Astrocyte (in vitro differentiated cells and primary cell): Measurements from ENCODE around the gene PARP9. TPM values are rescaled to one million over a fixed set of nuclear protein-coding genes. Genes with fewer than 3 reads are reported as not detected.
A peak's percentile ranks its signal among the peaks of the same experiment; 100 is the strongest.

ENCODE experiments used
- DNase-seq: peaks from one replicate; pipeline ENCODE4 v3.0.0-alpha.2; 2010; ENCODE audit warnings: low read depth
- FAIRE-seq: peaks from 2 replicates; lab custom pipeline; 2011; peaks lifted over from hg19 to GRCh38; lab: Jason Lieb, UNC
- H2AFZ ChIP-seq: 2 replicates; pipeline ENCODE4 v1.6.0; 2012; ENCODE audit warnings: low read depth, low read length, inconsistent platforms
- H3K27ac ChIP-seq: 2 replicates; pipeline ENCODE4 v1.5.1; 2011; ENCODE audit warnings: low read depth, low read length, inconsistent platforms
- H3K27me3 ChIP-seq: 2 replicates; pipeline ENCODE4 v1.6.0; 2011; ENCODE audit warnings: low read length, inconsistent platforms; ENCODE audit not compliant: insufficient read depth
- H3K36me3 ChIP-seq: 2 replicates; pipeline ENCODE4 v1.5.1; 2011; ENCODE audit warnings: low read length, inconsistent platforms; ENCODE audit not compliant: insufficient read depth
- H3K4me1 ChIP-seq: 2 replicates; pipeline ENCODE4 v1.5.1; 2011; ENCODE audit warnings: low read length, inconsistent platforms; ENCODE audit not compliant: insufficient read depth
- H3K4me2 ChIP-seq: 2 replicates; pipeline ENCODE4 v1.6.0; 2012; ENCODE audit warnings: low read length, inconsistent platforms
- H3K4me3 ChIP-seq: 2 replicates; pipeline ENCODE4 v1.5.1; 2011; ENCODE audit warnings: low read depth, mild to moderate bottlenecking, low read length, inconsistent platforms; ENCODE audit not compliant: insufficient read depth
- H3K79me2 ChIP-seq: 2 replicates; pipeline ENCODE4 v1.6.0; 2012; ENCODE audit warnings: mild to moderate bottlenecking, low read length, inconsistent platforms; ENCODE audit not compliant: insufficient read depth
- H3K9ac ChIP-seq: 2 replicates; pipeline ENCODE4 v1.6.0; 2012; ENCODE audit warnings: mild to moderate bottlenecking, low read length, inconsistent platforms
- H3K9me3 ChIP-seq: 2 replicates; pipeline ENCODE4 v1.5.1; 2012; ENCODE audit warnings: low read depth, mild to moderate bottlenecking, low read length, inconsistent platforms; ENCODE audit not compliant: insufficient read depth
- H4K20me1 ChIP-seq: 2 replicates; pipeline ENCODE4 v1.6.0; 2012; ENCODE audit warnings: low read length, inconsistent platforms; ENCODE audit not compliant: insufficient read depth
- H3K27ac Mint-ChIP-seq: one replicate; pipeline ENCODE4 v1.8.0; 2021; ENCODE audit warnings: mild to moderate bottlenecking, mixed read lengths; ENCODE audit not compliant: unreplicated experiment
- H3K27me3 Mint-ChIP-seq: one replicate; pipeline ENCODE4 v1.8.0; 2021; ENCODE audit warnings: low read depth, mixed read lengths; ENCODE audit not compliant: unreplicated experiment
- H3K36me3 Mint-ChIP-seq: one replicate; pipeline ENCODE4 v1.8.0; 2021; ENCODE audit warnings: low read depth, mixed read lengths; ENCODE audit not compliant: unreplicated experiment
- H3K4me1 Mint-ChIP-seq: one replicate; pipeline ENCODE4 v1.8.0; 2021; ENCODE audit warnings: low read depth, mixed read lengths; ENCODE audit not compliant: unreplicated experiment
- H3K4me3 Mint-ChIP-seq: one replicate; pipeline ENCODE4 v1.8.0; 2021; ENCODE audit warnings: mild to moderate bottlenecking, moderate library complexity, mixed read lengths; ENCODE audit not compliant: unreplicated experiment
- H3K9me3 Mint-ChIP-seq: one replicate; pipeline ENCODE4 v1.8.0; 2021; ENCODE audit warnings: mild to moderate bottlenecking, mixed read lengths; ENCODE audit not compliant: unreplicated experiment
- EZH2 ChIP-seq: IDR thresholded peaks from 2 replicates; pipeline ENCODE4 v1.6.1; 2012; ENCODE audit warnings: mild to moderate bottlenecking, low read length, inconsistent platforms; ENCODE audit not compliant: insufficient read depth
- total RNA-seq: library from RNA; stranded (reverse); gene quantifications from 2 replicates; pipeline ENCODE4 v1.2.1, GENCODE V29; 2021
- TF ChIP-seq, protein P1 (sequence below): IDR thresholded peaks from 2 replicates; pipeline ENCODE4 v1.5.1; 2011; ENCODE audit warnings: low read depth, mild to moderate bottlenecking, inconsistent platforms, low read length, moderate library complexity; ENCODE audit not compliant: insufficient read depth

The PARP9 gene
- total RNA-seq, 1 donor from 2014 or later, result 74.1 TPM

DNA sequence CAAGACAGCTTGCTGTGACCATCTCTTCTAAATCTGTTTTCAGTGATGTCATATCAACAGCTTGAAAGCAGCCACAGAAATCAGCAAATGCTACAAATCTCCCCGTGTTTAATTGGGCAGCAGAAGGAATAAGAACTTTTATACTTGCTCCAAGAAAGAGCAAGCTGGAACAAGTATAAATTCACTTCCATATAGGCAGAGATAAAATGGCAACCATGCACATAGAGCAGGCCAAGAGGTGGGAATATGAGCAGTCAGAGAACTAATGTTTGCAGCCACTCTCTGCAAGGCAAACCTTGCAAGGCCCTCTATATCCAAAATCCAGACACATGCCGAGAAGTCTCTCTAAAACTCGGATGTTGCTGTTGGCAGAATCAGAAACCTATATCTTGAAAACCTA lies 16.0 kb downstream of the PARP9 start:
- no peak overlapping the region for H2AFZ ChIP-seq
- H3K4me1 Mint-ChIP-seq, result no peaks in the 10 kb centered on the region
- FAIRE-seq, result no peak
- H3K4me2 ChIP-seq, result no peak overlapping the region
- DNase-seq, result no peak
- H3K79me2 ChIP-seq, result no peaks in the 10 kb centered on the region
- no peaks in the 10 kb centered on the region for H3K27me3 ChIP-seq
- H3K4me1 ChIP-seq, result no peaks in the 10 kb centered on the region
- no peak overlapping the region for H3K4me3 ChIP-seq
- H3K27ac Mint-ChIP-seq, result peak overlapping the region; percentile 23
- H4K20me1 ChIP-seq, result no peaks in the 10 kb centered on the region
- no peaks in the 10 kb centered on the region for H3K9me3 Mint-ChIP-seq
- TF ChIP-seq, protein P1, sequence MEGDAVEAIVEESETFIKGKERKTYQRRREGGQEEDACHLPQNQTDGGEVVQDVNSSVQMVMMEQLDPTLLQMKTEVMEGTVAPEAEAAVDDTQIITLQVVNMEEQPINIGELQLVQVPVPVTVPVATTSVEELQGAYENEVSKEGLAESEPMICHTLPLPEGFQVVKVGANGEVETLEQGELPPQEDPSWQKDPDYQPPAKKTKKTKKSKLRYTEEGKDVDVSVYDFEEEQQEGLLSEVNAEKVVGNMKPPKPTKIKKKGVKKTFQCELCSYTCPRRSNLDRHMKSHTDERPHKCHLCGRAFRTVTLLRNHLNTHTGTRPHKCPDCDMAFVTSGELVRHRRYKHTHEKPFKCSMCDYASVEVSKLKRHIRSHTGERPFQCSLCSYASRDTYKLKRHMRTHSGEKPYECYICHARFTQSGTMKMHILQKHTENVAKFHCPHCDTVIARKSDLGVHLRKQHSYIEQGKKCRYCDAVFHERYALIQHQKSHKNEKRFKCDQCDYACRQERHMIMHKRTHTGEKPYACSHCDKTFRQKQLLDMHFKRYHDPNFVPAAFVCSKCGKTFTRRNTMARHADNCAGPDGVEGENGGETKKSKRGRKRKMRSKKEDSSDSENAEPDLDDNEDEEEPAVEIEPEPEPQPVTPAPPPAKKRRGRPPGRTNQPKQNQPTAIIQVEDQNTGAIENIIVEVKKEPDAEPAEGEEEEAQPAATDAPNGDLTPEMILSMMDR, result no peak
- no peak for TF ChIP-seq EZH2
- H3K27me3 Mint-ChIP-seq, result no peaks in the 10 kb centered on the region
- H3K27ac ChIP-seq, result no peak overlapping the region
- no peak overlapping the region for H3K4me3 Mint-ChIP-seq
- H3K36me3 Mint-ChIP-seq, result peaks cover 36% of the 10 kb centered on the region
- no peak overlapping the region for H3K9ac ChIP-seq
- no peaks in the 10 kb centered on the region for H3K36me3 ChIP-seq
- no peaks in the 10 kb centered on the region for H3K9me3 ChIP-seq

DNA sequence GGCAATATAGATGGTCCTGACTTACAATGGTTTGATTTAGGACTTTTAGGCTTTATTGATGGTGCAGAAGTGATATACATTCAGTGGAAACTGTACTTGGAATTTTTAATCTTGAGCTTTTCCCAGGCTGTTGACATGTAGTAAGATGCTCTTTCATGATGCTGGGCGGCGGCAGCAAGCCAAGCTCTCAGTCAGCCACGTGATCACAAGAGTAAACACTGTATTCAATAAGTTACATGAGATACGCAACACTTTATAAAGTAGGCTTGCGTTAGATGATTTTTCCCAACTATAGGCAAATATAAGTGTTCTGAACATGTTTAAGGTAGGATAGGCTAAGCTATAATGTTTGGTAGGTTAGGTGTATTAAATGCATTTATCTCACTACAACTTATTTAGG lies 17.9 kb downstream of the PARP9 start:
- TF ChIP-seq, protein P1, result no peak
- no peak for TF ChIP-seq EZH2
- H3K9me3 Mint-ChIP-seq, result no peaks in the 10 kb centered on the region

DNA sequence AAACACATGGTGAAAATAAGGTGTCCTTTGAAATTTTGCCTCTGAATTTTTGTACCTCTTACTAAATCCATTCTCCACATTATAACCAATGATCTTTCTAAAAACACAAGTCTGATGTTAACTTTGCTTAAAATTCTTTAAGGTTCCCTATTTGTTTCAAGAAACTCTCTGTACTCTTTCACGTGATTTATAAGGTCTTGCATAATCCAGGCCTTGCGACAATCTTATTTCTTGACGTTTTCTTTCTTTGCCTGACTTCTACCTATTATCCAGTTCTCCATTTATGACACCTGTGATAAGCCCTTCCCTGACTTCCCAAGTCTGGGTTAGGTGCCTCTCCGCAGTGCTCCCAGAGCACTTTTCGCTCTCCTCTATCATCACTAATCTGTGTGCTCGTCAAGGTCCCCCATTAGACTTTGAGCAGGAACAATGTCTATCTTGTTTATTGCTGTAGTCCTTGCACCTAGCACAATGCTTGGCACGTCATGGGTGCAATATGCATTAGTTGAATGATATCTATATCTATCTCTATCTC lies 25.1 kb downstream of the PARP9 start:
- DNase-seq (no peak), FAIRE-seq (no peak)
- Mint-ChIP-seq H3K36me3 (peaks cover 28% of the 10 kb centered on the region), H3K27me3 (no peaks in the 10 kb centered on the region), H3K9me3 (no peaks in the 10 kb centered on the region), H3K27ac (no peak overlapping the region), H3K4me3 (no peak overlapping the region), H3K4me1 (peaks cover 12% of the 10 kb centered on the region)
- Histone ChIP-seq H3K4me3 (no peak overlapping the region), H3K27me3 (no peaks in the 10 kb centered on the region), H3K9ac (no peak overlapping the region), H2AFZ (no peak overlapping the region), H3K36me3 (no peaks in the 10 kb centered on the region), H3K9me3 (no peaks in the 10 kb centered on the region), H4K20me1 (no peaks in the 10 kb centered on the region), H3K4me1 (peaks cover 3% of the 10 kb centered on the region), H3K79me2 (no peaks in the 10 kb centered on the region), H3K27ac (no peak overlapping the region), H3K4me2 (no peak overlapping the region)
- TF ChIP-seq, protein P1, result no peak
- TF ChIP-seq EZH2, result no peak

More for the DNA sequence above, 17.9 kb downstream of the PARP9 start:
- peaks cover 30% of the 10 kb centered on the region for H3K36me3 Mint-ChIP-seq
- no peaks in the 10 kb centered on the region for H3K4me1 ChIP-seq
- H3K36me3 ChIP-seq, result no peaks in the 10 kb centered on the region
- no peak overlapping the region for H2AFZ ChIP-seq
- DNase-seq, result no peak
- no peak overlapping the region for H3K4me3 ChIP-seq
- H3K27me3 ChIP-seq, result no peaks in the 10 kb centered on the region
- no peak overlapping the region for H3K9ac ChIP-seq
- no peaks in the 10 kb centered on the region for H3K79me2 ChIP-seq
- H4K20me1 ChIP-seq, result no peaks in the 10 kb centered on the region
- FAIRE-seq, result no peak
- no peaks in the 10 kb centered on the region for H3K4me1 Mint-ChIP-seq
- H3K4me2 ChIP-seq, result no peak overlapping the region
- no peak overlapping the region for H3K4me3 Mint-ChIP-seq
- no peaks in the 10 kb centered on the region for H3K9me3 ChIP-seq
- H3K27ac Mint-ChIP-seq, result no peak overlapping the region
- no peak overlapping the region for H3K27ac ChIP-seq
- no peaks in the 10 kb centered on the region for H3K27me3 Mint-ChIP-seq
